ENCODE data around the gene NOP53. TPM values are rescaled to one million over a fixed set of nuclear protein-coding genes. Genes with fewer than 3 reads are reported as not detected.

Gene NOP53
- polyA plus RNA-seq, 6 donors from 2014 or later: 128 to 360 (median 285) TPM

- peak overlapping the region; percentile 45 to 92 (median 67) for H3K27ac Mint-ChIP-seq
- H3K36me3 Mint-ChIP-seq: peaks cover 13 to 19% of the 10 kb centered on the region in 2 donors
- no peaks in the 10 kb centered on the region for H3K27me3 Mint-ChIP-seq
- DNase-seq (no peak), ATAC-seq (ENCODE audit: low read depth in 2 of 2) (peak; percentile 20 to 28)
- peaks cover 0 to 2% (median 0%) of the 10 kb centered on the region in 7 donors for H3K9me3 Mint-ChIP-seq
- peaks cover 24 to 37% (median 24%) of the 10 kb centered on the region in 3 donors for H3K4me1 Mint-ChIP-seq
- H3K4me3 Mint-ChIP-seq: peak overlapping the region in 5 of 8 donors; percentile 56 to 81 (median 58)
Measured at GRCh38 chr19:47749326-47749725, 4.0 kb downstream of the NOP53 start.

- Mint-ChIP-seq H3K27ac (peak overlapping the region in 1 of 6 donors; percentile 51), H3K9me3 (no peaks in the 10 kb centered on the region), H3K36me3 (peaks cover 13% of the 10 kb centered on the region in 2 donors), H3K27me3 (no peaks in the 10 kb centered on the region), H3K4me3 (no peak overlapping the region), H3K4me1 (peaks cover 17 to 28% (median 19%) of the 10 kb centered on the region in 3 donors)
- ATAC-seq (ENCODE audit: low read depth in 2 of 2) (no peak), DNase-seq (no peak)
Measured at GRCh38 chr19:47750752-47751151, 5.4 kb downstream of the NOP53 start.

GRCh38 chr19:47752440-47753211 is 7.3 kb downstream of the NOP53 start:
- Mint-ChIP-seq H3K9me3 (peaks cover 0 to 2% (median 0%) of the 10 kb centered on the region in 7 donors), H3K27ac (peak overlapping the region in 1 of 6 donors; percentile 71), H3K4me1 (peaks cover 15 to 17% (median 17%) of the 10 kb centered on the region in 3 donors), H3K4me3 (no peak overlapping the region), H3K27me3 (no peaks in the 10 kb centered on the region), H3K36me3 (peaks cover 13 to 27% of the 10 kb centered on the region in 2 donors)
- ATAC-seq (ENCODE audit: low read depth in 2 of 2): no peak
- DNase-seq: no peak

GRCh38 chr19:47754206-47755064 is 9.1 kb downstream of the NOP53 start:
- H3K36me3 Mint-ChIP-seq: peaks cover 23% of the 10 kb centered on the region in 2 donors
- peak overlapping the region in 1 of 8 donors; percentile 15 for H3K4me3 Mint-ChIP-seq
- H3K4me1 Mint-ChIP-seq: peaks cover 0 to 4% (median 2%) of the 10 kb centered on the region in 3 donors
- ATAC-seq (ENCODE audit: low read depth in 2 of 2): no peak
- DNase-seq: no peak
- peaks cover 0 to 5% (median 2%) of the 10 kb centered on the region in 7 donors for H3K9me3 Mint-ChIP-seq
- no peaks in the 10 kb centered on the region for H3K27me3 Mint-ChIP-seq
- peak overlapping the region in 4 of 6 donors; percentile 26 to 92 (median 68) for H3K27ac Mint-ChIP-seq

- H3K27me3 Mint-ChIP-seq: no peaks in the 10 kb centered on the region
- H3K4me1 Mint-ChIP-seq: peaks cover 0 to 4% (median 0%) of the 10 kb centered on the region in 3 donors
- ATAC-seq (ENCODE audit: low read depth in 2 of 2): no peak
- H3K4me3 Mint-ChIP-seq: no peak overlapping the region
- peaks cover 23% of the 10 kb centered on the region in 2 donors for H3K36me3 Mint-ChIP-seq
- H3K9me3 Mint-ChIP-seq: peaks cover 0 to 5% (median 2%) of the 10 kb centered on the region in 7 donors
- DNase-seq: no peak
- peak overlapping the region in 2 of 6 donors; percentile 26 to 71 for H3K27ac Mint-ChIP-seq
Measured at GRCh38 chr19:47755065-47755761, 9.9 kb downstream of the NOP53 start.

GRCh38 chr19:47755762-47756626 is 10.6 kb downstream of the NOP53 start:
- Mint-ChIP-seq H3K27ac (peak overlapping the region in 1 of 6 donors; percentile 47), H3K4me3 (peak overlapping the region in 1 of 8 donors; percentile 40), H3K36me3 (peaks cover 23% of the 10 kb centered on the region in 2 donors), H3K4me1 (no peaks in the 10 kb centered on the region), H3K27me3 (no peaks in the 10 kb centered on the region), H3K9me3 (peaks cover 0 to 5% (median 2%) of the 10 kb centered on the region in 7 donors)
- DNase-seq (no peak), ATAC-seq (ENCODE audit: low read depth in 2 of 2) (no peak)

- H3K27me3 Mint-ChIP-seq: no peaks in the 10 kb centered on the region
- H3K27ac Mint-ChIP-seq: peak overlapping the region in 1 of 6 donors; percentile 69
- H3K36me3 Mint-ChIP-seq: peaks cover 23% of the 10 kb centered on the region in 2 donors
- ATAC-seq (ENCODE audit: low read depth in 2 of 2) (no peak), DNase-seq (no peak)
- peaks cover 0 to 5% (median 2%) of the 10 kb centered on the region in 7 donors for H3K9me3 Mint-ChIP-seq
- no peak overlapping the region for H3K4me3 Mint-ChIP-seq
- no peaks in the 10 kb centered on the region for H3K4me1 Mint-ChIP-seq
Measured at GRCh38 chr19:47756627-47756929, 11.2 kb downstream of the NOP53 start.

- H3K9me3 Mint-ChIP-seq: peaks cover 0 to 5% (median 2%) of the 10 kb centered on the region in 7 donors
- no peaks in the 10 kb centered on the region for H3K27me3 Mint-ChIP-seq
- H3K36me3 Mint-ChIP-seq: peaks cover 23% of the 10 kb centered on the region in 2 donors
- DNase-seq: no peak
- ATAC-seq (ENCODE audit: low read depth in 2 of 2): no peak
- H3K27ac Mint-ChIP-seq: peak overlapping the region in 2 of 6 donors; percentile 69 to 90
- no peaks in the 10 kb centered on the region for H3K4me1 Mint-ChIP-seq
- H3K4me3 Mint-ChIP-seq: peak overlapping the region in 1 of 8 donors; percentile 29
Measured at GRCh38 chr19:47756953-47757608, 11.7 kb downstream of the NOP53 start.

- Mint-ChIP-seq H3K4me3 (peak overlapping the region in 1 of 8 donors; percentile 15), H3K36me3 (peaks cover 23% of the 10 kb centered on the region in 2 donors), H3K9me3 (peaks cover 0 to 5% (median 2%) of the 10 kb centered on the region in 7 donors), H3K27me3 (no peaks in the 10 kb centered on the region), H3K4me1 (peaks cover 0 to 4% (median 0%) of the 10 kb centered on the region in 3 donors), H3K27ac (peak overlapping the region in 3 of 6 donors; percentile 67 to 73 (median 69))
- ATAC-seq (ENCODE audit: low read depth in 2 of 2) (no peak), DNase-seq (no peak)
Measured at GRCh38 chr19:47757617-47758442, 12.5 kb downstream of the NOP53 start.

GRCh38 chr19:47758443-47758804 is 13.1 kb downstream of the NOP53 start:
- no peak for DNase-seq
- ATAC-seq (ENCODE audit: low read depth in 2 of 2): peak; percentile 19 to 23
- H3K9me3 Mint-ChIP-seq: peaks cover 0 to 5% (median 2%) of the 10 kb centered on the region in 7 donors
- H3K27ac Mint-ChIP-seq: peak overlapping the region in 3 of 6 donors; percentile 67 to 73 (median 72)
- peaks cover 20 to 23% of the 10 kb centered on the region in 2 donors for H3K36me3 Mint-ChIP-seq
- H3K4me1 Mint-ChIP-seq: peaks cover 0 to 5% (median 0%) of the 10 kb centered on the region in 3 donors
- H3K27me3 Mint-ChIP-seq: no peaks in the 10 kb centered on the region
- H3K4me3 Mint-ChIP-seq: no peak overlapping the region

- no peak for DNase-seq
- H3K9me3 Mint-ChIP-seq: peaks cover 0 to 5% (median 2%) of the 10 kb centered on the region in 7 donors
- peak overlapping the region in 1 of 6 donors; percentile 57 for H3K27ac Mint-ChIP-seq
- no peak overlapping the region for H3K4me3 Mint-ChIP-seq
- no peaks in the 10 kb centered on the region for H3K27me3 Mint-ChIP-seq
- H3K36me3 Mint-ChIP-seq: peaks cover 15 to 23% of the 10 kb centered on the region in 2 donors
- ATAC-seq (ENCODE audit: low read depth in 2 of 2): no peak
- peaks cover 0 to 5% (median 0%) of the 10 kb centered on the region in 3 donors for H3K4me1 Mint-ChIP-seq
Measured at GRCh38 chr19:47760632-47760999, 15.3 kb downstream of the NOP53 start.

Data from naive B cell (primary cell).